AG08396 (cell line): Measurements from ENCODE around the gene DCP1B.
A peak's percentile ranks its signal among the peaks of the same experiment; 100 is the strongest.

ENCODE experiments used
- DNase-seq: peaks from one replicate; pipeline ENCODE4 v3.0.0; 2012; ENCODE audit warnings: low spot score, mixed read lengths

DCP1B gene

DNA sequence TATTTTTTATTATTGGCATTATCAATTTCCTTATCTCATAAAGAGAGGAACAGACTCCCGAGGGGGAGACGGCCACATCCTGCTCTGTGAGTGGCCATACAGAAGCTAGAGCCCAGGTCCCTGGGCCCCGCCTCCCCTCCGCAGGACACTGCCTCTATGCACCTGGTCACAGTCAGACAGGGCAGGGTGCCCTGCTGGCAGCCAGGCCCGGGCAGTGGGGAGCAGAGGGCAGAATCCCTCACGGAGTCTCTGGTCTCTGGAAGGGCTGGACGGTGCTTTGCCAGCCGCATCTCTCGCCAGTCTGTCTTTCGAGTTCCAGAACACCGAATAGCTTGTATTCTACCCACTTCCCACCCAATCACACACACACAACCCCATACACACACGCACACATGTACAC, 69.4 kb downstream of the DCP1B start:
- no peak for DNase-seq

DNA sequence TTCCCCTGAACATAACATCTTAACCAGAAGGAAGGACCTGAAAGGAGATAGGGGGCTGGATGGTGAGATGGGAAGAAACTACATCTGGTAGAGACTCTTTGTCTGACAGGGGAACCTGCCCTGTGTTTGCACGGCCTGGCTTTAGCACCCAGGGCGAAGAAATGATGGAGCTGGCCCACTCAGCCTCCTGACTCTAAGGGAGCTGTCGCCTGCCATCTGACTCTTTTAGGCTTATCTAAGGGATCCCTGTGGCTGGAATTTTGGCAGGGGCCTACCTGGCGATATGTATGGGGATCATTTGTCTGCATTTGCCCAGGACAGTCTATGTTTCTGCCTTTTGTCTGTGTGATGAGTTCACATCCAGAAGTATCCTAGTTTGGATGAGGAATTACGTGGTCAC, 70.2 kb downstream of the DCP1B start:
- no peak for DNase-seq

DNA sequence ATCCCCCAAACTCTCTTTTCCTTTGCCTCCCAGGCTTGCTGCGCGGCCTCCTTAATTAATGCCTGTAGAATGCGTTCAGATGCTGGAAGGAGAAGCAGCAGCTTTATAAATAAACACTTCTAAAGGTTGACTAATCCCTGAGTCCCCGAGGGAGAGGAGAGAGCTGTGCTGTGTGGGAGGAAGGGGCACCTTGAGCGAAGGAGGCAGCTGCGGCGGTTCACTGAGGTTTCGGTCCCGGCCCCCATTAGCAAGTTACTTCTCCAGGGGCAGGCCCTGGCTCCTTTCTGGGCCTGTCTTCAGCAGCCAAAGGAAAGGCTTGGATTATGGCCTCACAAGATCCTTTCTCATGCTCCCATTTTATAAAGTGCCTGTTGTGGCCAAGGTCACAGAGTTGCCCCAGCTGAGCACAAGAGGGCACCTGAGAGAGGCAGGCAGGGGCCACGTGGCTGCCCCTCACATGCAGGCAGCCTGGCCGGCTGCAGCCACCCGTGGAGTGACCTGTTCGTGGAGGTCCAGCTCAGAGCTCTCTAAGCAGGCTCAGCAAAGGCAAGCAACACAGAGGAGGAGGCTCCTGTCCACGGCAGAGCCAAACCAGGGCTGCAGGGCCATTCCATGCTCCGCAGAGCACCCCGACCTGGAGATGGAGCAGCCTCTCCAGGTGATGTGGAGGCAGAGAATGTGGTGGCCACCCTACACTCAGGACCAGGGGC, 70.8 kb downstream of the DCP1B start:
- peak; percentile 39 for DNase-seq

DNA sequence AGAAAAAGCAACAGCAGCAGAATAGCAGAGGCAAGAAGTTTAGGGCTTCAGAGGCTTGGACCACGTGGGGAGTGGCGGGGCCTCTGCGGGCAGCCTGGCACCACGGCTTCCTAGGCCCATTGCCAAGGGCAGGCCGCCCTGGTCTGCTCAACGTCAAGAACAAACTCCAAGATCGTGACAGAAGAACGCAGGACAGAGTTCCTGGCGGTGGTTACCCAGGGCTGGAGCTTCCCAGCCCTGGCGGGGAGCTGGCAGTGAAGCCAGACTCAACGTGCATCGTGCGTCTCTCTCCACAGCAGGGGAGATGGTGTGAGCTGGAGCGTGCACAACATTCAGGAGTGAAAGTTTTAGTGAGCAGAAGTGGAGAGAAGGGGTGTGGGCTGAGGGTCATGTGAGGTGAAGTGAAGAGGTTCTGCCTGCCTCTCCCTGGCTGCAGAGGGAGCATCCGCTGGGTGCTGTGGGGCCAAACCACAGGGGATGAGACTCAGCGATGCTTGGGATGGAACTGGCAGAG, 71.9 kb downstream of the DCP1B start:
- DNase-seq: peak; percentile 32

DNA sequence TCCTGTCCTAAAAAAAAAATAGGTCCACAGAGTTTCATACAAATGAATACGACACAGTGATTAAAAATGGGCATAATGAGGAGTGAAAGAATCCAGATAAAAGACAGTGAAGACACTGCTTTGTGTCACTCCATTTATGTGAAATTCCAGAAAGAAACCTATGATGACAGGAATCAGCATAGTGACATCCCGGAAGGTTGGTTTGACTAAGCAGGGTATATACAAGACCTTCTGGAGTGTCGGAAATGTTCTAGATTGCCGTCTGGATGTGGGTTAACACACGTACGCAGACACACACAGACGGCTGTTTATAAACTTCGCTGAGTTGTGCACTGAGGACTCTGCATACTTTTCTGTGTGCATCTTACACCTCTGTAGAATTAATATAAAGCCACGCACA, 72.6 kb downstream of the DCP1B start:
- no peak for DNase-seq

DNA sequence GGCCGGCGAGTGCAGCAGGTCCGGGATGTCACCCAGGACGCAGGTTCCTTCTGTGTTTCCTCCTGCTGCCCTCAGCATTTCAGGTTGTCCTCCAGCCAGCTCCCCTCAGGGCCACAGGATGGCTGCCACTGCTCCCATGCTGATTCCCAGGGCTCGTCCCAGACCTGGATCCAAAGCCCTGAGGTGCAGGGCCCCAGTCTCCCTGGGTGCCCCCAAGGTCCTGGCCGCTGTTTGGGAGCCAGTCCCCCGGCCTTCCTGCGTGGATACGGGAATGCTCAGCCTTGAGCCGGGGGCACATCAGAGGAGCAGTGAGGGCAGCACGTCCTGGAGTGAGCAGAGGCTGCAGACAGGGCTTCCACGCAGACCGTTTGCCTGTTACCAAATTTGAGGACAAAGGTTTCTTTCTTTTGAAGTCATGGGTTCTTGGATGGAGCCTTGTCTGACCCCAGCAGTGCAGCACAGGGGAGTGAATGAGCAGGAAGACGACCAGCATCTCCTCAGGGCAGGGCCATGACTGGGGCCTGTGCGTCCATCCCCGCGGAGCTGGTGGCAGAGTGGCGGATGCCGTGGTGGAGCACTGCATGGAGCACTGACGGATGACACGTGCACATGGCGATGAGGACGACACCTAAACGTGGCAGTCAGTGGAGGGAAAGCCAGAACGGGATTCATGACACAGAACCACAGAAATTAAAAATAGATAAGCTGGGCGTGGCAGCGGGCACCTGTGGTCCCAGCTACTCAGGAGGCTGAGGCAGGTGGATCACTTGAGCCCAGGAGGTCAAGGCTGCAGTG, 73.3 kb downstream of the DCP1B start:
- no peak for DNase-seq

DNA sequence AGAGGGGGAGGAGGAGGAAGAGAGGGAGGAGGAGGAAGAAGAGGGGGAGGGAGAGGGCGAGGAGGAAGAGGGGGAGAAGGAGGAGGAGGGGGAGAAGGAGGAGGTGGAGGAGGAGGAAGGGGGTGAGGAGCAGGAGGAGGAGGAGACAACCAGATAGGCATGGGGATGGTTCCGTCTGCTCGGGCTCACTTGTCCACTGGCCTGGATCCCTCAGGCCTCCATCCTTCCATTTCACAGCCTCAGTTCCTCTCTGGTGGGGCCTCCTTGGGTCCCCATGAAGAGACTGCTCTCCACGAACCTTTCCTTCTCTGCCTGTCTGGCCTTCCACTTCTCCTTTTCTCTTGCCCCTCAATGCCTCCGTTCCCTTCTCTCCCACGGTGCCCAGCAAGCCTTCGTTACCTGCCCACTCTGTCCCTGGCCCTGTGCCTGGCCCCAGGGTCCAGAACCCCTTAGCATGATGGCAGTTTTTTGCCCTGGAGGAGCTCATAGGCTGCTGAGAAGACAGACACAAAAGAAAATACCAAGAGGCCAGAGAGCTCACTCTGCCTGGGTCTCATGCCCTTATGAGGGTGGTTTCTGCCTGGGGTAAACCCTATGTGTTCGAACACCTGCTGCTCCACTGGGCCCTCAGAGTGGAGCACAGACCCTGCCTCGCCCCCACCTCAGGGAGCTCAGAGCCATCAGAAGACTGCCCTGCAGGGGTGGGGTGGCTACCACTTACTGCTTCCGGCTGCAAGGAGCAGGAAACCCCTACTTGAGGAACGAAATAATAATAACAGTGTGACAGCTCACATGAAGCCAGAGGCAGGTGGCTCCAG, 74.1 kb downstream of the DCP1B start:
- no peak for DNase-seq

DNA sequence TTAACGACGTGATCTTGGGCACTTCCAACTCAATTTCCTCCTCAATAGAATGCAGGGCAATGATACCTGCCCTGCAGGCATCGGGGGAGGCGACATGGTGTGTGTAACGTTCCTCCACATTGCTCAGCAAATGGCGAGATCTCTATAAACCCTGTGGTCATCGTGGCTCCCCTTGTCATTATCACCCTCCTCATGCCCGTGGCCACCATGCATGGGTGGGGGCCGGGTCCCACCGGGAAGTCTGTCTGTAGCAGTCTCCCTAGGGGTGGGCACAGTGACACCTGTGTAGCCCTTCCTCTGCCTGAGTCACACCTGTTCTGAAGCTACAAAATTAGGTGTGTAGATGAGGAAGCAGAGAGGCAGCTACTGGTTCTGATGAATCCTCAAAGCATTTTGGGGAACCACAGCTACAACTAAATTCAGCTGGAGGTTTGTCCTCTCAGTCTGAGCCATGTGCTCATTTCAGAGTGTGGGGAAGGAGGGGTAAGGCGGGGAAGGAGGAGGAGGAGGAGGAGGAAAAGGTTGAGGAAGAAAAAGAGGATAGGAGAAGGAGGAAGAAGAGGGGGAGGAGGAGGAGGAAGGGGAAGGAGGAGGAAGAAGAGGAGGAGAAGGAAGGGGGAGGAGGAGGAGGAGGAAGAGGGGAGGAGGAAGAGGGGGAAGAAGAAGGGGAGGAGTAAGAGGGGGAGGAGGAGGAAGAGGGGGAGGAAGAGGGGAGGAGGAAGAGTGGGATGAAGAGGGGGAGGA, 74.8 kb downstream of the DCP1B start:
- DNase-seq: no peak

DNA sequence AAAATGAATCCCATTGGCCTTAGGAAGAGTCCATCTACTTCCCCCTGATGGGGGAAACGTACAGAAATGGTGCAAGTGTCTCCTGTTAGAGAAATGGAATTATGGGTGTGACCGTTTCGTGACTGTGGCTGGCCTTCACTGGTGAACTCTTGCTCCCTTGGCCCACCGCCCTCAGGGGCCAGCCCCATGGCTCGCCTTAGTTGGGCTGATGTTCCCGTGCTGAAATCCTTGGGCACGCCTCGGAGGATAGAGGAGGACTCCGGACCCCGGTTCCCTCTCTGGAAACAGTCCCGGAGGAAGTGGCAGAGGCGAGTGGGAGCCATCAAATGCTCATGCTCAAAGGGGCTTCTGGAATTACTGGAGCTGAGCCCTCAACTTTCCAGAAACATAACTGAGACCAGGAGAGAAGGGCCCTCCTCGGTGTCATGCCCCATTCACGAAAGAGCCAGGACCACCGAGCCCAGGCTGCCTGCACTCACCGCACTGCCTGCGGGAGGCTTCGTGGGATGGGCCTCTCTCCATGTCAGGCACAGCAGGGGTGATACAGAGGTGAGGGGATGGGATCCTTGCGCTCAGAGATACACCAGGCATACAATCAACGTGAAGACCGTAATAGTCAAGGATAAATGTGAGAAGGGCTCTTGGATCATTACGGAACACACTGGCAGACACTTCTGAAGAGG, 75.7 kb downstream of the DCP1B start:
- DNase-seq: no peak

DNA sequence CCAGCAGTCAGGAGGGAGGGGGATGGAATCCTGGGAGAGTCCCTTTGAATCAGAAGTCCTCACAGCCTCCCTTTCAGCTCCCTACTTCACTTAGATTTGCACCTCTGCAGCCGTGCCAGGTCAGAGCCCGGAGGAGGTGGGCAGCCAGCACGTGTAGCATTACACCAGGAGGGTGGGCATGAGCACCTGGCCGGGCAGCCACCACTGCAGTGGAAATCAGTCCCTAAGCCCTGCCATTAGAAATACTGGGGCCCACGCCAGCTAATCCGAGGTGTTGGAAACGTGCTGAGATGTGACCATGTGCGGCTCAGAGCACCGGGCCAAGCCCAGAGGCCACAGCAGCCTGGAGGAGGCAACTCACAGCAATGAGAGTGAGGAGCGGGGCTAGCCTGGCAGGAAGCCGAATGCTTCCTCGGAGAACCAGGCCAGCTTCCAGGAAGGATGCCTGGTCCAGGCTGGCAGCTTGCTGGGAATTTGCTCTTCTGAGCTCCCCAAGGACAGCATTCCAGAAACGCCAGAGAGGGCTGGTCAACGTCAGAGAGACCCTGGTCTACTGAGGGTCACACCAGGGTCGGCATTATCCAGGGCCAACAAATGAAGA, 76.4 kb downstream of the DCP1B start:
- DNase-seq: no peak

DNA sequence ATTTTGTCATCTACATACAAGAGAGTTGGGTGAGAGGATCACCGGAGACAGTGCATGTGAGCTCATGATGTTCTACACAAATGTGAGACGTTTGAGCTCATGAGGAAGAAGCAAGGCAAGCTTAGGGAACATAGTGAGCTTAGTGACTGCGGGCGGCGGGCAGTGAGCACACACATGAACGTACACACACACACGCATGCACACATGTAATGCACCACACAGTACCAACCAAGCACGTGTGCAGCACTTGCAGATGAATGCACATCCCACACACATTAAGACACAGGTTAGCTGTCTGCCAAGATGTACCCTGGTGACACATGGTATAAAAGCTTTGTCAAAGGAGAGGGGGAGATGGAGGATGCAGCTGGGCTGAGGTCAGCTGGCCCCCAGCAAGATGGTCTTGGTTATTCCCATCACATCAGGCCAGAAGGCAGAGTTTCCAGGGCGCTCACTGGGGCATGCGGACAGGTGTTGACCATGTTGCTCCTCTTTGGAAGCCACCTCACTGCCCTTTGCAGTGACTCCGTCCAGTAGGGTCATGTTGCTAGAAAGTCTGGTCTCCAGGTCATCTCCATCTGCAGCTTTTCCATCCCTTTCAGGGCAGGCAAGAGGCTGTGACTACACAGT, 77.1 kb downstream of the DCP1B start:
- DNase-seq: no peak

DNA sequence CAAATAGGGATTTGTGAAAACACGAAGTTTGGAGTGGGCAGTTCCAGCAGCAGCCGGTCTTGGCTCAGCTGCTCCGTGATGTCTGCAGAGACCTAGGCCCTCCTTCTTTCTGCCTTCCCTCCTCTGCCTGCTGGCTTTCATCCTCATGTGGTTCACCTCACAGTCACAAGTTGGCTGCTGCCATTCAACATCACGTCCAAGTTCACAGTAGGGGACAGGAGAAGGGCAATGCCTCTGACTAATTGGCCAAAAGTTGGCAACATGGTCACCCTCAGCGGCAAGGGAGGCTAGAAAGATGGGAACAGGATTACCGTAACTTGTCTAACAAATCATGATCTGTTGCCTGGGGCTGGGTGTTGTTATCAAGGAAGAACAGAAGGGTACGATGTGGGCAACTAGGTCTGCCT, 78.0 kb downstream of the DCP1B start:
- DNase-seq: no peak

DNA sequence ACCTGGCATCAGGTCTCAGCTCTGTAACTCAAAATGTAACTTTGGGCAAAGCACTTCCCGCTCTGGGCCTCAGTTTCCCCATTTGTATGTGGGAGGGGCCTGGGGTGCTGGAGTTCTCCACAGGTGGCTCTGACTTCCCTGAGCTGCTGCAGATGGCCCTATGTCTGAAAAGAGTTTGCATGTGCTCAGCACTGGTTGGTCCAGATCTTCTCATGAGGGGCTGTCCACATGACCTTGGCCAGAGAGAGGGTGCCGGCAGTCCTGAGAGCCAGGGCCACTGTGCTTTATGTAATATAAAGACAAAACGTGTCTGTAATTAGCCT, 78.6 kb downstream of the DCP1B start:
- DNase-seq: no peak

DNA sequence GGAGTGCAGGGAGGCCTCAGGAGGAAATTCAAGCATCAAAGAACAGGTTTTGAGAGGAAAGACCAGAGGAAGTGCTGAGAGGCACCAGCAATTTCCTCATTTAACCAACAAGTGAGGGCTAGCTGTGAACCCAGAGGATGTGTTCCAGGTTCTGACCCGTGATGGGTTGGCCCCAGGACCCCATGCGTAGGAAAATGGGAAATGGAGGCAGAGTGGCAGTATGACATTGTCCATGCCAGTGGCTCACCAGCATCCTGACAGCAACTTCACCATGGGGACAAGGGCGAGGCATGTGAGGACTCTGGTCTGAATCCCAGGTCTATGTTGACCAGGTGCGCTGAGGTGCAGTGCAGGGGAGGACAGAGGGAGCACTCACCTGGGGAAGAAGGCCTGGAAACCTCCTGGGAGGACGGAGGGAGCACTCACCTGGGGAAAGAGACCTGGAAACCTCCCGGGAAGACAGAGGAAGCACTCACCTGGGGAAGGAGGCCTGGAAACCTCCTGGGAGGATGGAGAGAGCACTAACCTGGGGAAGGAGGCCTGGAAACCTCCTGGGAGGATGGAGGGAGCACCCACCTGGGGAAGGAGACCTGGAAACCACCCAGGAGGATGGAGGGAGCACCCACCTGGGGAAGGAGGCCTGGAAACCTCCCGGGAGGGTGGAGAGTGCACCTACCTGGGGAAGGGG, 79.1 kb downstream of the DCP1B start:
- DNase-seq: no peak

DNA sequence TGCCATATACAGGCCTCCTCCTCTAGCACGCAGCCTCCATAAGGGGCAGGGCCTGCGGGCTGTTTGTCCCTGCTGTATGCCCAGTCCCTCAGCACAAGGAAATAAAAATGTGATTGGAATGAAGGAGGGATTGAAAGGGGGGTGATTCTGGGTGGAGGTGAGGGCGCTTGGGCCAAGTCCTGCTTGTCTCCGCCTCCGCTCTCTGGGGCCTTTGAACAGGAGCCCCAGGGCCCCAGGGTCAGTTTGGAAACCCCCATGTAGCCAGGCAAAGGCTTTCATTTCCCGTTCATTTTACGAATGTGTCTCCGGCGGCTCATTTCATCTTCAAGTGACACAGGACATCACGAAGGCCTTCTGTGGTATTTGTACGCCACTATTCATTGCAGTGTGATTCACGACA, 81.3 kb downstream of the DCP1B start:
- peak; percentile 2 for DNase-seq

DNA sequence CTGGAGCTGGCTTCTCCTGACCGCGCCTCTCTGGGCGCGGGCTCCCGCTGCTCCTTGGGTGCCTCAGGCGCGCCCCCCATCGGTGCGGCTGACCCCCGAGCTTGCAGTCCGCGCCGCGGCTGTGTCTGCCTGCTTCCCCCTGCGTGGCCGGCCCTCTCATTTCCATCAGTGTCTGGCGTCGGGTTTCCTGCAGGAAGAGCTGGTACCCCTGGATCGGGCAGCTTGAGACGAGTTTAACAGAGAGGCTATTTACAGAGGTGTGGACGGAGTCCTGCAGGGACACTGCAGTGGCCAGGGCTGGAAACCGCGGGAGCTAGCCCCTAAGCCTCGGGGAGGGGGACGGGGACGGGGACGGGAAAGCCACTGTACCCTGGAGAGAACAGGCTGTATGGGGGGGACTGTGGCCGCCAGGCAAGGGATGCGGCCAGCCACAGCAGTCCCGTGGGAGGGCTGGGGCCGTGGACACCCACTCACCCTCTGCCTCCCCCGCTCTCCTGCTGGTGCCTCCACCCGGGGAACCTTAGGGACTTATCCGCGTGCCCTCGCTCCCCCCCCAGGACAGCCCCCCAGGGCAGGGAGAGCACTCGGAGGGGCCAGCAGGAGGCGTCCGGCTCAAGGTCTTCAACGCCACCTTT, 82.1 kb downstream of the DCP1B start:
- DNase-seq: peak; percentile 2

DNA sequence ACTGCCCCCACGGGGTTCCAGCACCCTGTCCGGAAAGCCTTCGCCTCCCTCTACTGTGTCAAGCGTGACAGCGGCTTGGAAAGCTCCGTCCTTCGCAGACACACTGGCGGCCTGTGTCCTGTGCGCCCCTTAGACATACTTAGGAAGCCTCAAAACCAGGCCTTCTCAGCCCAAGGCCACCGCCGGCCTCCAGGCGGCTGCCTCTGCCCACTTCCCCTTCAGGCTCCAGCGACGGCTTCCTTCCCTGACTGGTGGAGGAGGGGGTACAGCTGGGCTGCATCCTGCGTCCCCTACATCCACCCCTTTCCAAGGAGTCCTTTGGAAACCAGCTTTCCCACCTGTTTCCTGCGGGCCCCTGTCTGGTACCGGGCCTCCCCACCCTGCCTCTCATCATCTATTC, 83.3 kb downstream of the DCP1B start:
- DNase-seq: peak; percentile 2

DNA sequence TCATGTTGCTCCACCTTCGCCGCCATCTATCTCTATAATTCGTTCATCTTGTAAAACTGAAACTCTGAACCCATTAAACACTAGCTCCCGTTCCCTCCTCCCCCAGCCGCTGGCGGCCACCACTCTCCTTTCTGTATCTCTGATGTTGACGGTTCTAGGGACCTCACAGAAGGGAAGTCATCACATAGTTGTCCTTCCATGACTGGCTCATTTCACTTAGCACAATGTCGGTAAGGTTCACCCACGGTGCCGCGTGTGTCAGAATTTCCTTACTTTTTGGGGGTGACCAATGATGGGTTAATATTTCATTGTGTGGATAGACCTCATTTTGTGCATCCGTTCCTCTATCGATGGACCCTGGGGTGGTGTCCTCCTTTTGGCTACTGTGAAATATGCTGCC, 83.8 kb downstream of the DCP1B start:
- DNase-seq: no peak

DNA sequence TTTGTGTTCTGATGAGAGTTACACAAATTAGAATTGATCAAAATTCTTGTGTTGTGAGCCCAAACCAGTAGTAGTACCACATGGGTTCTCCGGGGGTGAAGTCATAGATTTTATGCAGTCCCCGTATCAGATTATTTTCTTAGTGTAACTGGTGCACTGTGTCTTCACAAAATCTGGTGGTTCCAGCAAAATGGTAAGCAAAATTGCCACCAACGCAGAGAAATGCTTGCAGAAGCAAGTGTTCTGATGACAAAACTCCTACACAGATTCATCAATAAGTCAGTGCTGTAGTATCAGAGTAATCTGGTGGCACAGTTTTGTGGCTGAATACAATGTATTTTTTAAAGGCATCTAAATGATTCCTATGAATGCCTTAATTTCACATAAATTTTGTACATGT, 84.5 kb downstream of the DCP1B start:
- peak; percentile 1 for DNase-seq
